PC-3 (cell line): ENCODE measurements around the gene LRWD1.

Experiments
- CTCF ChIP-seq: fragments of 300-600 bp; sonication (generic); conservative IDR thresholded peaks from 2 replicates; pipeline ENCODE4 v1.5.1; 2017; ENCODE audit warnings: antibody characterized with exemption, low read depth, mild to moderate bottlenecking, low read length
- EZH2 ChIP-seq: fragments of 300-600 bp; sonication (generic); IDR thresholded peaks from one replicate; pipeline ENCODE4 v1.6.1; 2017; ENCODE audit warnings: antibody characterized with exemption, mild to moderate bottlenecking, low read length; ENCODE audit not compliant: unreplicated experiment

GRCh38 chr7:102457352-102457924 is 7.3 kb upstream of the LRWD1 start:
- TF ChIP-seq CTCF (no peak), EZH2 (no peak)
